AG04449 (cell line): ENCODE results near the gene MFSD2B.

Experiments
- CTCF ChIA-PET: fragments of 350-600 bp; formaldehyde crosslinking; extraction: SDS; loops from one replicate; lab custom pipeline; 2021; ENCODE audit warnings: antibody characterized with exemption; lab: Yijun Ruan, JAX
- POLR2A ChIA-PET: fragments of 400-600, 350-600 bp; formaldehyde crosslinking; extraction: SDS; loops from one replicate; lab custom pipeline; 2020; ENCODE audit warnings: antibody characterized with exemption, inconsistent platforms; lab: Yijun Ruan, JAX
- DNase-seq: peaks from one replicate; pipeline ENCODE4 v3.0.0-alpha.2; 2010; ENCODE audit warnings: low read depth, low spot score
- H3K4me3 ChIP-seq: 2 replicates; pipeline ENCODE4 v1.5.1; 2011; ENCODE audit warnings: low read depth, mild to moderate bottlenecking, control low read depth, low read length
- CTCF ChIP-seq: IDR thresholded peaks from one replicate; pipeline ENCODE4 v1.5.1; 2011; ENCODE audit warnings: mild to moderate bottlenecking, moderate library complexity, low read length, control low read depth, inconsistent platforms; ENCODE audit not compliant: insufficient read depth; ENCODE audit errors: missing control alignments

MFSD2B gene

DNA sequence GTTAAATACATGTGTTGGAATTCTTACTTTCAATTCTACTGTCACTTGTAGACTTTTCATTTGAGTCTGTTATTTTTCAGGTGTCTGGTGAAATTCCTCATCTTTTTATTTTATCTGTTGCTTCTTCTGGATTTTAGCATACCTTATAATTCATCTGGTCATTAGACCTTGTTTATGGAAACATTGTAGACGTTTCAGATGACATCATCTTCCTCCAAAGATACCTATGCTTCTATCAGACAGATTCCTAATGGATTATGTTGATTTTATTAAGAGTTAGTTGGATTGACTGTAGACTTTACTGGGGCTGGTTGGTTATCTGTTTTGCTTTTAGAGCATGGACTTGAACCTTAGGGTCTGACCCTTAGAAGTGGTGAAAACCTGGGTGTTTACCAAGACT, 15.3 kb upstream of the MFSD2B start:
- H3K4me3 ChIP-seq = no peak overlapping the region
- no peak for TF ChIP-seq CTCF
- ChIA-PET CTCF (interaction anchor here (0.9 to 1.6 kb wide), 2 partner anchors 68 to 90 kb away, joined by 3 to 4 read pairs; partner anchors contain the start of genes ATAD2B and TP53I3), POLR2A (no interaction called here)
- no peak for DNase-seq

DNA sequence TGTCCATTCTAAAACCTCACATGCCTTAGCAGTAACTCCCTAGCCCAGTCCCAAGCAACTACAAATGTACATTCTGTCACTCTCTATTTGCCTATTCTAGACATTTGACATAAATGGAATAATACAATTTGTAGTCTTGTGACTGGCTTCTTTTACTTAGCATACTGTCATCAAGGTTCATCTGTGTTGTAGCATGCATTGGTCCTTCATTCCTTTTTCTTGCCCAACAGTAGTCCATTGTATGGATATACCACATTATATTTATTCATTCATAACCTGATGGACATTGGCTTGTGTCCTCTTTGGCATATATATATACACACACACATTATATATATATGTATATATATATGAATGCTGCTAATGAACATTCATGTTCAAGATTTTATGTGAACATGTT, 2.2 kb upstream of the MFSD2B start:
- DNase-seq = no peak
- TF ChIP-seq CTCF = no peak
- CTCF ChIA-PET = no interaction called here
- POLR2A ChIA-PET = no interaction called here
- no peak overlapping the region for H3K4me3 ChIP-seq

DNA sequence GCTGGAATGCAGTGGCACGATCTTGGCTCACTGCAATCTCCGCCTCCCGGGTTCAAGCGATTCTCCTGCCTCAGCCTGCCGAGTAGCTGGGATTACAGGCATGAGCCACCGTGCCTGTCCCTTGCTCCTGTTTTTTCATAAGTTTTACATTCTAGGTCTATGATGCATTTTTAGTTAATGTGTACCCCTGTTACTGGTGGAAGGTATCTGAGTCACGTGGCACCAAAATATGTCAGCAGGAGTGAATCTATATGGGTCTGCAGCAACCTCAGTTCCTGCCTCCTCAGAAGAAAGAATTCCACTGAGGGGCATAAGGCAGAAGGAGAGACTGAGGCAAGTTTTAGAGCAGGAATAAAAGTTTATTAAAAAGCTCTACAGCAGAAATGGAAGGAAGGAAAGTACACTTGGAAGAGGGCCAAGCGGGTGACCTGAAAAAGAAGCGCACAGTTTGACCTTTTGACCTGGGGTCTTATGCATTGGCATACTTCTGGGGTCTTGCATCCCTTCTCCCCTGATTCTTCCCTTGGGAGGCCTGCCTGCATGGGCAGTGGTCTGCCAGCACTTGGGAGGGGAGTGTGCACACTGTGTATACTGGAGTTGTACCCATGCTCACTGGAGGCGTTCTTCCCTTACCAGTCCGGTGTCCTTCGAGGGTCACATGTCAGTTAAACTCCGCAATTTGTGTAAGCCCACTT, 1.1 kb upstream of the MFSD2B start:
- ChIA-PET CTCF (no interaction called here), POLR2A (no interaction called here)
- DNase-seq = no peak
- no peak overlapping the region for H3K4me3 ChIP-seq
- TF ChIP-seq CTCF = no peak

- DNase-seq = no peak
- peak overlapping the region; percentile 48 for H3K4me3 ChIP-seq
- no peak for TF ChIP-seq CTCF
- CTCF ChIA-PET = no interaction called here
- POLR2A ChIA-PET = no interaction called here
Measured at GRCh38 chr2:24009367-24009679, 562 bp upstream of the MFSD2B start.

DNA sequence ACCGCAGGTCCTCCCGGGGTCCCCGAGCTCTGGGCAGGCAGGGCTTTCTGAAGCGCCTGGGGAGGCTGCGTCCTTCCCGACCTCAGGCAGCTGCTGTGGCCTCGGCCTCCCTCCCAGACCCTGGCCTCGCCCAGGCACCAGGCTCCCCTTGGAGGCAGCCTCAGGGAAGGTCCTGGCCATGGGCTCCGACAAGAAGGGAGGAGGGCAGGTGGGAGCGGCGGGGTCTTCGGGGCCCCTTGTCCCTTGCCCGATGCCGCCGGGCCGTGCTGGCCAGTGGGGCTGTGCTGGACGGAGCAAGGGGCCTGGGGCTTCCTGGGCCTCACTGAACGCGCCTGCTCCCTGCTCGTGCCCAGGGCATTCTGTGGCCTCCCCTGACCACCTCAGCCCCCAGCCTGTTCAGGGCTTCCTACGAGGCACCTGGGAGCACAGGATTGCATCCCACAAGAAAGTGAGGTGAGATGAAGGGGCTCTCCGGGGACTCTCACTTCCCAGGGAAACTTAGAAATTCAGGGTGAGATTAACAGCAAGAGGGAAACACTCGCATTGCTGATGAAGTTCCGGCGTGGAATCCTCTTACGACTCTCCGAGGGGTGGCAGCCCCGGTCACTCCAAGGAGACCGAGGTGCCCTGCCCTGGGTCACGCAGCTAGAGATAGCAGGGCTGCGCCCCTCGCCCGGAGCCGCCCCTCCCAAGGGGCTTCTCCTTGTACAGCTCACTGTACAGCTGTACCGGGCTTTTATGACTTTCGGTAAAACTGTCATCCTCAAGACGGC, 778 bp downstream of the MFSD2B start:
- ChIA-PET POLR2A (interaction anchor here (0.7 kb wide), 1 partner anchor 85 kb away, joined by 3 read pairs; no protein-coding TSS in a partner anchor), CTCF (interaction anchor here (0.9 to 1.3 kb wide), 2 partner anchors 9 to 187 kb away, joined by 3 read pairs; no protein-coding TSS in a partner anchor)
- no peak for TF ChIP-seq CTCF
- H3K4me3 ChIP-seq = peak overlapping the region; percentile 48; the same call in 1 of the 2 replicates
- DNase-seq = no peak
